WTC11 (cell line): Measurements from ENCODE around the gene GSTT4. TPM values are rescaled to one million over a fixed set of nuclear protein-coding genes. Genes with fewer than 3 reads are reported as not detected.
A peak's percentile ranks its signal among the peaks of the same experiment; 100 is the strongest.
"Not testable (repeated sequence)": the region's sequence is repeated elsewhere in the genome, so short reads cannot be mapped to it uniquely, and the experiment has no call there.

Source experiments
- ATAC-seq: fragments of 200-7000 bp; cut with Tn5 transposase; 2 replicates; pipeline ENCODE4 v1.10.0; 2021; ENCODE audit warnings: mild to moderate bottlenecking, moderate library complexity
- CTCF ChIA-PET: fragments of 300-600 bp; sonication (Branson Sonifier 250); formaldehyde crosslinking; loops from one replicate; lab custom pipeline; 2021; ENCODE audit warnings: antibody characterized with exemption; lab: Charles Lee
- POLR2A ChIA-PET: fragments of 350-600 bp; sonication (Branson Sonifier 250); formaldehyde crosslinking; loops from one replicate; lab custom pipeline; 2021; ENCODE audit warnings: antibody characterized with exemption; lab: Charles Lee
- DNase-seq: peaks from one replicate; pipeline ENCODE4 v3.0.0; 2021; ENCODE audit warnings: low spot score
- H3K27ac Mint-ChIP-seq: 2 replicates; pipeline ENCODE4 v1.8.0; 2021; ENCODE audit warnings: mixed read lengths
- H3K27me3 Mint-ChIP-seq: 2 replicates; pipeline ENCODE4 v1.8.0; 2021; ENCODE audit warnings: low read depth, mild to moderate bottlenecking, moderate library complexity, mixed read lengths
- H3K36me3 Mint-ChIP-seq: 2 replicates; pipeline ENCODE4 v1.8.0; 2021; ENCODE audit warnings: mixed read lengths
- H3K4me1 Mint-ChIP-seq: 2 replicates; pipeline ENCODE4 v1.8.0; 2022; ENCODE audit warnings: mixed read lengths
- H3K4me3 Mint-ChIP-seq: 2 replicates; pipeline ENCODE4 v1.8.0; 2021; ENCODE audit warnings: mild to moderate bottlenecking, moderate library complexity, mixed read lengths
- H3K9me3 Mint-ChIP-seq: 2 replicates; pipeline ENCODE4 v1.8.0; 2021; ENCODE audit warnings: mixed read lengths
- ETV6 ChIP-seq: sonication (generic); formaldehyde crosslinking; IDR thresholded peaks from 2 replicates; pipeline ENCODE4 v1.8.1; 2022; ENCODE audit warnings: mild to moderate bottlenecking, missing genetic modification reagents
- NFE2L1 ChIP-seq: sonication (generic); formaldehyde crosslinking; IDR thresholded peaks from 2 replicates; pipeline ENCODE4 v1.8.1; 2023; ENCODE audit warnings: missing genetic modification reagents
- ZNF423 ChIP-seq: fragments of 250-450 bp; sonication (Bioruptor Pico); IDR thresholded peaks from 2 replicates; pipeline ENCODE4 v2.1.2; 2022; ENCODE audit warnings: mild to moderate bottlenecking, moderate library complexity
- total RNA-seq: library from RNA; stranded (reverse); gene quantifications from 3 replicates; pipeline ENCODE4 v1.2.3, GENCODE V29; 2021
- TF ChIP-seq, protein P1 (sequence below): sonication (generic); formaldehyde crosslinking; IDR thresholded peaks from 2 replicates; pipeline ENCODE4 v1.8.1; 2023; ENCODE audit warnings: mild to moderate bottlenecking, missing genetic modification reagents, moderate library complexity
- TF ChIP-seq, protein P2 (sequence below): fragments of 200-600 bp; IDR thresholded peaks from 2 replicates; pipeline ENCODE4 v1.8.0; 2022; ENCODE audit warnings: antibody characterized with exemption
- TF ChIP-seq, protein P3 (sequence below): sonication (generic); formaldehyde crosslinking; IDR thresholded peaks from 2 replicates; pipeline ENCODE4 v1.8.0; 2022; ENCODE audit warnings: mild to moderate bottlenecking, missing genetic modification reagents
- TF ChIP-seq, protein P4 (sequence below): sonication (generic); formaldehyde crosslinking; IDR thresholded peaks from 2 replicates; pipeline ENCODE4 v1.8.0; 2022; ENCODE audit warnings: mild to moderate bottlenecking, missing genetic modification reagents

The GSTT4 gene
- total RNA-seq, 1 experiment from 2014 or later: not detected

DNA sequence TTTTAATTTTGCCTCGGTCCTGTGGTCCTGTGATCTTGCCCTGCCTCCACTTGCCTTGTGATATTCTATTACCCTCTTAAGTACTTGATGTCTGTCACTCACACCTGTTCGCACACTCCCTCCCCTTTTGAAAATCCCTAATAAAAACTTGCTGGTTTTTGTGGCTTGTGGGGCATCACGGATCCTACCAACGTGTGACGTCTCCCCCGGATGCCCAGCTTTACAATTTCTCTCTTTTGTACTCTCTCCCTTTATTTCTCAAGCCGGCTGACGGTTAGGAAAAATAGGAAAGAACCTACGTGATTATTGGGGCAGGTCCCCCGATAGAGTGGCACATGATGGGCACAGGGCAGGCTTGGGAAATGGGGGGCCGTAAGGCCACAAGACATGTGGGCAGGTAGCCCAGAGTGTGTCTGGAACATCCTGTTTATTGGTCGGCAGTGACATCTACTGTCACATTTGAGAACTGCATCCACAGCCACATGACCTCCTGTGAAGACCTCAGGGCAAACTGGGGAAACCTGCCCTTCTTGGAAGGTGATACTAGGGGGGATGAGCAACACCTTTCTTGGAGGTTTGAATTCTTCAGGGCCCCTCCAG is 48.9 kb downstream of the GSTT4 start:
- H3K27me3 Mint-ChIP-seq, H3K36me3 Mint-ChIP-seq, H3K9me3 Mint-ChIP-seq, POLR2A ChIA-PET: not testable (repeated sequence)
- Mint-ChIP-seq H3K4me3 (peak overlapping the region; percentile 63), H3K27ac (peak overlapping the region; percentile 100), H3K4me1 (peaks cover 28% of the 10 kb centered on the region)
- DNase-seq (peak; percentile 88), ATAC-seq (peak; percentile 82)
- TF ChIP-seq, protein P1, sequence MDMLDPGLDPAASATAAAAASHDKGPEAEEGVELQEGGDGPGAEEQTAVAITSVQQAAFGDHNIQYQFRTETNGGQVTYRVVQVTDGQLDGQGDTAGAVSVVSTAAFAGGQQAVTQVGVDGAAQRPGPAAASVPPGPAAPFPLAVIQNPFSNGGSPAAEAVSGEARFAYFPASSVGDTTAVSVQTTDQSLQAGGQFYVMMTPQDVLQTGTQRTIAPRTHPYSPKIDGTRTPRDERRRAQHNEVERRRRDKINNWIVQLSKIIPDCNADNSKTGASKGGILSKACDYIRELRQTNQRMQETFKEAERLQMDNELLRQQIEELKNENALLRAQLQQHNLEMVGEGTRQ: peak; percentile 69
- TF ChIP-seq, protein P2, sequence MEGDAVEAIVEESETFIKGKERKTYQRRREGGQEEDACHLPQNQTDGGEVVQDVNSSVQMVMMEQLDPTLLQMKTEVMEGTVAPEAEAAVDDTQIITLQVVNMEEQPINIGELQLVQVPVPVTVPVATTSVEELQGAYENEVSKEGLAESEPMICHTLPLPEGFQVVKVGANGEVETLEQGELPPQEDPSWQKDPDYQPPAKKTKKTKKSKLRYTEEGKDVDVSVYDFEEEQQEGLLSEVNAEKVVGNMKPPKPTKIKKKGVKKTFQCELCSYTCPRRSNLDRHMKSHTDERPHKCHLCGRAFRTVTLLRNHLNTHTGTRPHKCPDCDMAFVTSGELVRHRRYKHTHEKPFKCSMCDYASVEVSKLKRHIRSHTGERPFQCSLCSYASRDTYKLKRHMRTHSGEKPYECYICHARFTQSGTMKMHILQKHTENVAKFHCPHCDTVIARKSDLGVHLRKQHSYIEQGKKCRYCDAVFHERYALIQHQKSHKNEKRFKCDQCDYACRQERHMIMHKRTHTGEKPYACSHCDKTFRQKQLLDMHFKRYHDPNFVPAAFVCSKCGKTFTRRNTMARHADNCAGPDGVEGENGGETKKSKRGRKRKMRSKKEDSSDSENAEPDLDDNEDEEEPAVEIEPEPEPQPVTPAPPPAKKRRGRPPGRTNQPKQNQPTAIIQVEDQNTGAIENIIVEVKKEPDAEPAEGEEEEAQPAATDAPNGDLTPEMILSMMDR: peak; percentile 84
- TF ChIP-seq, protein P3, sequence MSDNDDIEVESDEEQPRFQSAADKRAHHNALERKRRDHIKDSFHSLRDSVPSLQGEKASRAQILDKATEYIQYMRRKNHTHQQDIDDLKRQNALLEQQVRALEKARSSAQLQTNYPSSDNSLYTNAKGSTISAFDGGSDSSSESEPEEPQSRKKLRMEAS (CRISPR knock-in tag): 0 out of 2 replicates have a peak, but pooled peaks have one; percentile 41
- peak; percentile 35; the same call in 1 of the 2 replicates for TF ChIP-seq ETV6 (CRISPR knock-in tag)
- TF ChIP-seq, protein P4, sequence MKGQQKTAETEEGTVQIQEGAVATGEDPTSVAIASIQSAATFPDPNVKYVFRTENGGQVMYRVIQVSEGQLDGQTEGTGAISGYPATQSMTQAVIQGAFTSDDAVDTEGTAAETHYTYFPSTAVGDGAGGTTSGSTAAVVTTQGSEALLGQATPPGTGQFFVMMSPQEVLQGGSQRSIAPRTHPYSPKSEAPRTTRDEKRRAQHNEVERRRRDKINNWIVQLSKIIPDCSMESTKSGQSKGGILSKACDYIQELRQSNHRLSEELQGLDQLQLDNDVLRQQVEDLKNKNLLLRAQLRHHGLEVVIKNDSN (CRISPR knock-in tag): peak; percentile 53
- CTCF ChIA-PET: interaction anchor here (0.7 to 1.2 kb wide), 4 partner anchors 85 to 106 kb away, joined by 3 to 8 read pairs (median 4); partner anchors contain the start of gene SLC2A11

DNA sequence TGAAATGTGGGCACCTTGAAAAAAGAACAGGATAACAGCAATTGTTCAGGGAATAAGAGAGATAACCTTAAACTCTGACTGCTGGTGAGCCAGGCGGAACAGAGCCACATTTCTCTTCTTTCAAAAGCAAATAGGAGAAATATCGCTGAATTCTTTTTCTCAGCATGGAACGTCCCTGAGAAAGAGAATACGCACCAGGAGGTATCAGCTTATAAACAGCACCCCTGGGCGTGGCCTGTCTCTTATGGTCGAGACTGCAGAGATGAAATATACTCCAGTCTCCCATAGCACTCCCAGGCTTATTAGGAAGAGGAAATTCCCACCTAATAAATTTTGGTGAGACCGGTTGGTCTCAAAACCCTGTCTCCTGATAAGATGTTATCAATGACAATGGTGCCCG is 49.4 kb downstream of the GSTT4 start:
- H3K36me3 Mint-ChIP-seq, ATAC-seq, DNase-seq, POLR2A ChIA-PET, H3K27me3 Mint-ChIP-seq, H3K9me3 Mint-ChIP-seq: not testable (repeated sequence)
- CTCF ChIA-PET: interaction anchor here (0.7 to 1.2 kb wide), 4 partner anchors 84 to 106 kb away, joined by 3 to 8 read pairs (median 4); partner anchors contain the start of gene SLC2A11
- Mint-ChIP-seq H3K4me3 (peak overlapping the region; percentile 63; the same call in 1 of the 2 replicates), H3K4me1 (peaks cover 30% of the 10 kb centered on the region), H3K27ac (peak overlapping the region; percentile 79)
- peak; percentile 90 for TF ChIP-seq ZNF423 (CRISPR knock-in tag)

DNA sequence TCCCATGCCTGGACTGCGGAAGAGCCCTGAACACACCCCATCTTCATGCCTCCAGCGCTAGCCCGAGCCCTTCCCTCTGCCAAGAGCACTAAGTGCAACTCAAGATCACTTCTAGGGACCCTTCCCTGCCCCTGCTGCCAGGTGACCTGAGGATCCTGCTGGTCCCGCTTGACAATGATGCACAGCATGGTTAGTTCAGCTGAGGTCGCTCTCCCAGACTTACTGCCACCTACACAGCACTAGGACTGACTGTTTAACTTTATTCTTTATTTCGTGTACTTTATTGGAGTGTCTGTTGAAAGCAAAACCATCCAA is 50.3 kb downstream of the GSTT4 start:
- H3K36me3 Mint-ChIP-seq, H3K27me3 Mint-ChIP-seq, DNase-seq, ATAC-seq, POLR2A ChIA-PET, H3K9me3 Mint-ChIP-seq, CTCF ChIA-PET, H3K4me3 Mint-ChIP-seq: not testable (repeated sequence)
- H3K4me1 Mint-ChIP-seq: peaks cover 28% of the 10 kb centered on the region
- peak overlapping the region; percentile 79 for H3K27ac Mint-ChIP-seq

DNA sequence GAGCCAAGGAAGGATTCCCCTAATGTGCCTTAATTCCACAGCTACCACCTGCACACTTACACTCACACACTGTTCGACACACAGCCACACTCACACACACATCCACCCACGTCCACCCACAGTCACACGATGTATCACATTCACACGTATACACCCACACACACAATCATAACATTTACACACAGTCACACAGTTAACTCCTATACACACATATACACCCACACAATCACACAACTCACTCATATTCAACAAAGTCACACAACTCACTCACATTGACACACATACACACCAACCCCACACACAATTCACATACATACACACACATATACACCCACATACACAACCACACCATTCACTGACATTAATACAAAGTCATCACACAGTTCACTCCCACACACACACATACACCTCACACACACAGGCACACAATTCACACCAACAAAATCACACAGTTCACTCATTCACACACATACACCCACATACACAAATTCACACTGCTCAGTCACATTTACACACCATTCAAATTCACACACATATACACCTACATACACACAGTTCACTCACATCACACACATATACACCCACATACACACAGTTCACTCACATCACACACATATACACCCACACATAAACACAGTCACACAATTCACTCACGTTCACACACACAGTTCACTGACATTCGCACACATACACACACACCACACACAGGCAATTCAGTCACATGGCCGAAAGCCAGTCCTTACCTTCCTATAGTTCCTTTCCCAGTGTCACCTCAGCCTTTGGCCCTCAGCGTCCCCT is 50.9 kb downstream of the GSTT4 start:
- TF ChIP-seq, protein P1: peak; percentile 50; the same call in 1 of the 2 replicates
- 0 out of 2 replicates have a peak, but pooled peaks have one; percentile 38 for TF ChIP-seq NFE2L1 (CRISPR knock-in tag)
- TF ChIP-seq, all 79 proteins: peak for 2; not testable (repeated sequence) for 77
- H3K36me3 Mint-ChIP-seq, ATAC-seq, DNase-seq, H3K4me3 Mint-ChIP-seq, H3K27me3 Mint-ChIP-seq, CTCF ChIA-PET, POLR2A ChIA-PET, H3K9me3 Mint-ChIP-seq: not testable (repeated sequence)
- Mint-ChIP-seq H3K4me1 (peaks cover 28% of the 10 kb centered on the region), H3K27ac (peak overlapping the region; percentile 79)

DNA sequence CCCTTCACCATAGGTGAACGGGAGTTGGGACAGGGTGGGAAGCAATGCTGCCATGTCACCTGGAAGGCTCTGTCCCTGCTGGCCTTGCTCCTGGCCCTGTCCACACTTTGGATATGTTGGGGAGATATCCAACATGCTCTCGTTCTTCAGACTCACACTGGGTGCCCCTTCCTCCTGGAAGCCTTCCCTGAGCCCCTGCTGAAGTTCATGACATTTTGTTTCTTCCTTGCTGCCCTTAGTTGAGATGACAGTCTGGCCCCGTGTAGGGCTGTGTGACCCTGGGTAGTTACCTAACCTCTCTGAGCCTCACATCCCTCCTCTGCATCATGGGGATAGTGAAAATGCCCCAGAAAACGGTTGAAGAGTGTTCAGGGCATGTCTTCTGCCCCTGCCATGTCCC is 51.8 kb downstream of the GSTT4 start:
- CTCF ChIA-PET: interaction anchor here (1.1 kb wide), 1 partner anchor 24 kb away, joined by 3 read pairs; no protein-coding TSS in a partner anchor
- H3K36me3 Mint-ChIP-seq, H3K27me3 Mint-ChIP-seq, H3K27ac Mint-ChIP-seq, H3K9me3 Mint-ChIP-seq, ATAC-seq, H3K4me3 Mint-ChIP-seq, POLR2A ChIA-PET, DNase-seq: not testable (repeated sequence)
- peaks cover 28% of the 10 kb centered on the region for H3K4me1 Mint-ChIP-seq

DNA sequence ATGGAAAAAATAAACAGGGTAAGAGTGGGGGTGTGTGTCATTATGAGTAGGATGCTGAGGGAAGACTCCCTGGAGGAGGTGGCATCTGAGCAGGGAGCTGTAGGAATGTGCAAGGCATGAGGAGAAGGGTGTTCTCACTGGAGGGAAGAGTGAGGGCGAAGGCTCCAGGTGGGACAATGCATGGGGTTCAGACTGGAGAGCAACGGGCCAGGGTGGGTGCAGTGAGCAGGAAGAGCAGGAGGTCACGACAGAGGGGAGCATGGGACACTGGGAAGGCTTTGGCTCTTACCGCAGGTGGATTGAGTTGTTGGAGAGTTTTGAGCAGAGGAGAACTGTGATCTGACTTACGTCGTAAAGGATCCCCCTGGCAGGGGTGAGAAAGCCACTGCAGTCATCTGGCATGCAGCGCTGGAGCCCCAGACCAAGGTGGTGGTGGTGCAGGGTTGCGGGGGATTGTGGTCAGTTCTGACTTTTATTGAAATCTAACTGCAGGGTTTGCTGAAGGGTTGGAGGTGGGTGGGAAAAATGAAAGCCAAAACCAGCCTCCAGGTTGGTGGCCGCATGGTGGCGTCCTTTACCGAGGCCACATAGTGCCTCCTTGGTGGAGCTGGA is 52.4 kb downstream of the GSTT4 start:
- POLR2A ChIA-PET, H3K4me3 Mint-ChIP-seq, ATAC-seq, H3K27me3 Mint-ChIP-seq, H3K27ac Mint-ChIP-seq, H3K9me3 Mint-ChIP-seq, H3K36me3 Mint-ChIP-seq, DNase-seq: not testable (repeated sequence)
- CTCF ChIA-PET: interaction anchor here (1.1 kb wide), 1 partner anchor 23 kb away, joined by 3 read pairs; no protein-coding TSS in a partner anchor
- peaks cover 28% of the 10 kb centered on the region for H3K4me1 Mint-ChIP-seq

DNA sequence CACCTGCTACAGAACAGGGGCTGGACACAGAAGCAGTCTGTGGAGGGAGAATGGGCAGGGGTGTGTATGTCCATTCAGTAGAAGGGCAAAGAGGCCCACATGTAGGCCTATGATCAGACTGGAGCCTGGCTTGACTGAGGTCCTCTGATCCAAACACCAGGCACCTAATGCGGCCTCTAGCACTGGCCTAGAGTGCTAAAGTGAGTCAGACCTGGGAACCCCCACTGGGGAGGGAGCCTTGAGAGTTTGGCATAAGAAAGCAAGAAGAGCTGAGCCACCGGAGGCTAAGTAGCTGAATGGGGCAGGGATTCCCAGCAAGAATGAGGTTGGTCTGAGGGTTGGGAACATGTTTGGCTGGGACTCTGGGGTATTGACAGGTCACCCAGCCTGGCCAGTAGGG is 53.9 kb downstream of the GSTT4 start:
- H3K27me3 Mint-ChIP-seq, H3K4me3 Mint-ChIP-seq, POLR2A ChIA-PET, DNase-seq, H3K36me3 Mint-ChIP-seq: not testable (repeated sequence)
- peaks cover 26% of the 10 kb centered on the region for H3K4me1 Mint-ChIP-seq
- CTCF ChIA-PET: interaction anchor here (0.6 kb wide), 1 partner anchor 21 kb away, joined by 3 read pairs; no protein-coding TSS in a partner anchor
- 0 out of 2 replicates have a peak, but pooled peaks have one; percentile 28 for ATAC-seq
- 0 out of 2 replicates have a peak overlapping the region, but pooled peaks have one; percentile 57 for H3K27ac Mint-ChIP-seq
- peaks cover 12% of the 10 kb centered on the region for H3K9me3 Mint-ChIP-seq

DNA sequence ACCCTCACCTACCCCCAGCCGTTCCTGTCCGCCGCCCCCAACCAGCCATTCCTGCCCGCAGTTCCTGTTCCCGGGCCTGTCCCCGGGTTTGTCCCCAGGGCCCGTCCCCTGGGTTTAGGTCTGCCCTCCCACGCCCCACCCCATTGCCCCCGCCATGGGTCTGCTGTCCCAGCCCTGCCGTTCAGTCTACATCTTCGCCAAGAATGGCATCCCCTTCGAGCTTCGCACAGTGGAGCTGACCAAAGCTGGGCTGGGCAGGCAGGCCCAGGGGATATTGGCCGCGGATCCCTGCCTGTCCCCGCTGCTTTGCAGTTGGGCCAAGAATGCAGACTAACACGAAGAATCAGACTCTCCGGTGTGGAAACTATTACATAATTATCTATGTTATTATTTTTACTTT is 55.5 kb downstream of the GSTT4 start:
- H3K4me3 Mint-ChIP-seq, CTCF ChIA-PET, POLR2A ChIA-PET, H3K36me3 Mint-ChIP-seq, ATAC-seq, DNase-seq, H3K27ac Mint-ChIP-seq: not testable (repeated sequence)
- H3K4me1 Mint-ChIP-seq: peaks cover 13% of the 10 kb centered on the region
- H3K27me3 Mint-ChIP-seq: peaks cover 21% of the 10 kb centered on the region
- H3K9me3 Mint-ChIP-seq: peaks cover 19% of the 10 kb centered on the region
